ENCODE measurements around the gene LNPEP.

The LNPEP gene

DNA sequence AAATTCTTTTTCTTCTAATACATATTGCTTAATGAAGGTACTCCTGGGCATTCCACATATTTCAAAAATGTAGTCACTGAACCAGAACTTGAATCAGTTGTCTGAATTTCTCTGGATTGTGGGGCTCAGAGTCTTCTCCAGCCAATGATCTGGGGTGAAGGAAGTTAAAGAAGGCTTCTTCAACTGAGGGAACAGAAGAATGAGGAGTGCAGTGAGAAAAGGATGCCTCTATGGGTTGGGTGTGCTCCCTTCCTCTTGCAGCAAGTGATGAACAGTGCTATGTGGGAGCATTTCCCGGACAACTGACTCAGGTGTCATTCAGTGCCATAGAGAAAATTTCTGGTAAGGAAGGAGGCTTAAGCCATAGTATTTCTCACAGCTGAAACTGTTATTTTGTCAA, 7.9 kb downstream of the LNPEP start:
- TF ChIP-seq, protein P1, sequence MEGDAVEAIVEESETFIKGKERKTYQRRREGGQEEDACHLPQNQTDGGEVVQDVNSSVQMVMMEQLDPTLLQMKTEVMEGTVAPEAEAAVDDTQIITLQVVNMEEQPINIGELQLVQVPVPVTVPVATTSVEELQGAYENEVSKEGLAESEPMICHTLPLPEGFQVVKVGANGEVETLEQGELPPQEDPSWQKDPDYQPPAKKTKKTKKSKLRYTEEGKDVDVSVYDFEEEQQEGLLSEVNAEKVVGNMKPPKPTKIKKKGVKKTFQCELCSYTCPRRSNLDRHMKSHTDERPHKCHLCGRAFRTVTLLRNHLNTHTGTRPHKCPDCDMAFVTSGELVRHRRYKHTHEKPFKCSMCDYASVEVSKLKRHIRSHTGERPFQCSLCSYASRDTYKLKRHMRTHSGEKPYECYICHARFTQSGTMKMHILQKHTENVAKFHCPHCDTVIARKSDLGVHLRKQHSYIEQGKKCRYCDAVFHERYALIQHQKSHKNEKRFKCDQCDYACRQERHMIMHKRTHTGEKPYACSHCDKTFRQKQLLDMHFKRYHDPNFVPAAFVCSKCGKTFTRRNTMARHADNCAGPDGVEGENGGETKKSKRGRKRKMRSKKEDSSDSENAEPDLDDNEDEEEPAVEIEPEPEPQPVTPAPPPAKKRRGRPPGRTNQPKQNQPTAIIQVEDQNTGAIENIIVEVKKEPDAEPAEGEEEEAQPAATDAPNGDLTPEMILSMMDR (conservative IDR thresholded peaks at IDR 0.05; ENCODE audit: low read length), result no peak
- DNase-seq (ENCODE audit: low read depth), result peak; percentile 18
- H3K4me3 ChIP-seq (ENCODE audit: low read length), result no peak overlapping the region

DNA sequence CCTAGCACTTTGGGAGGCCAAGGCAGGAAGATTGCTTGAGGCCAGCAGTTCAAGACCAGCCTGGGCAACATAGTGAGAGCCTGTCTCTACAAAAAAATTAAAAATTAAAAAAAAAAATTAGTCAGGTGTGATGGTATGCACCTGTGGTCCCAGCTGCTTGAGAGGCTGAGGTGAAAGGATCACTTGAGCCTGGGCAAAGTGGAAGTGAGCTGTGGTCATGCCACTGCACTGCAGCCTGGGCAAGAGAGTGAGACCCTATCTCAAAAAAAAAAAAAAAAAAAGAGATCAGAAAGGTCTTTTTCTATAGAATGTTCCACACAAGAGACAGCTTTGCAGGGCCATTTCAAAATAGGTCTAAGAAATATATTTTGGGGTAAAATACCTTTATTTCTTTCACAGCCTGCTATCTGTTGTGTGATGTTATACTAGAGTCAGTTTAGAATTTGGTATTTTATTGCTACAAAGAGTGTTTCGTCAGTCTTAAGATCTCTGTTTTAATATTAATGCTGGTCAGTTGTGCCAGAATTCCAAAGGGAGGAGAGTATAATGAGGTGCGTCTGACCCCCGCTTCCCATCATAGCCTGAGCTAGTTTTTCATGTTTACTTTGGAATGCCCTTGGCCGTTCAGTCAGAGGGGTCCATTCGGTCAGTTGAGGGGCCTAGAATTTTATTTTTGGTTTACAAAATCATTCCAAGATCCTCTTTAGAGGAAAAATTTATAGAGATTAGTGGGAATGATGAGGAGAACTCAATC, 9.4 kb downstream of the LNPEP start:
- TF ChIP-seq, protein P1 (conservative IDR thresholded peaks at IDR 0.05; ENCODE audit: low read length), result no peak
- H3K4me3 ChIP-seq (ENCODE audit: low read length), result no peak overlapping the region
- no peak for DNase-seq (ENCODE audit: low read depth)

DNA sequence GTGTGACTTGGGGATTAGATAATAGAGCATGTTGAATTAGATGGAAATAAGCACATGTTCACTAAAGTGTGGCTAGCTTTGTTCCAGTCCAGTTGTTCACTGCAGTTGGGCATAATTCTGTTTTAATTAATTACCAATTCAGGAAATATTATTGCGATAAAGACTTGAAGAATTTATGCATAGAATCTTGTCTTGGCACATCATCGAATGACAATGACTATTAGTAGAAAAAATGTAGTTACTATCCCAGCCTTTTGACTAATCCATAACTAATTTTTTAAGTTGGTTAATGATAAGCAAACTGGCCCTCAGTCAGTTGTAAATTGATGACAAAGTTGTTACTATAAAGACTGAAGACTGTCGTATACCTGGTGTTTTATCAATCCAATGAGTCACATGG, 10.5 kb downstream of the LNPEP start:
- no peak for DNase-seq (ENCODE audit: low read depth)
- TF ChIP-seq, protein P1 (conservative IDR thresholded peaks at IDR 0.05; ENCODE audit: low read length), result no peak
- no peak overlapping the region for H3K4me3 ChIP-seq (ENCODE audit: low read length)

DNA sequence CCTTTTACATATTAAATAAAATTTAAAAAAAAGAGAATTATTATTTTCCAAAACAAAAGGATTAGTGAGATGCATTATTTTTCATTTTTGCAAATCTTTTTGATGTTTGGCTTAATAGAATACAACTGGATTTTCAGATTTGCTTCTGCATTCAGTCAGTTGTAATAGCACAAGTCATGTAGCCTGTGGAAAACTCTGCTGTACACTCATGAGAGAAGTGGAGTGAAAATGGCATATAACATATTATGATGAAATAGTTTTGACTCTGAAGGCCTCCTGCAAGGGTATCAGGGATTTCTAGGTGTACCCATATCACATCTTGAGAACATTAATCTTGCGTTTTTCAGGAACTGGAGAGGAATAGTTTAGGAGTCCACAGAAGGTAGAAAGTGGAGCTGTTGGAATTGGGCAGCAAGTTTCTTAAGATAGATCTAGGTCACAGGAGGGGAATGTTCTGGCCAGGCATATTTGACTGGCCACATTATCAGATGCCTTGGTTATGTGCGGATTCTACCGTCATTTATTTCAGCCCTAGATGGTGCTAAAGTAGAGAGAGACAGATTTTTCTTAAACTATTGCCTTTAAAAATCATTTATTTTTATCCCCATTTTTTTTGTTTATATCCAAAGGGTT, 16.4 kb downstream of the LNPEP start:
- no peak for DNase-seq (ENCODE audit: low read depth)
- TF ChIP-seq, protein P1 (conservative IDR thresholded peaks at IDR 0.05; ENCODE audit: low read length), result no peak

DNA sequence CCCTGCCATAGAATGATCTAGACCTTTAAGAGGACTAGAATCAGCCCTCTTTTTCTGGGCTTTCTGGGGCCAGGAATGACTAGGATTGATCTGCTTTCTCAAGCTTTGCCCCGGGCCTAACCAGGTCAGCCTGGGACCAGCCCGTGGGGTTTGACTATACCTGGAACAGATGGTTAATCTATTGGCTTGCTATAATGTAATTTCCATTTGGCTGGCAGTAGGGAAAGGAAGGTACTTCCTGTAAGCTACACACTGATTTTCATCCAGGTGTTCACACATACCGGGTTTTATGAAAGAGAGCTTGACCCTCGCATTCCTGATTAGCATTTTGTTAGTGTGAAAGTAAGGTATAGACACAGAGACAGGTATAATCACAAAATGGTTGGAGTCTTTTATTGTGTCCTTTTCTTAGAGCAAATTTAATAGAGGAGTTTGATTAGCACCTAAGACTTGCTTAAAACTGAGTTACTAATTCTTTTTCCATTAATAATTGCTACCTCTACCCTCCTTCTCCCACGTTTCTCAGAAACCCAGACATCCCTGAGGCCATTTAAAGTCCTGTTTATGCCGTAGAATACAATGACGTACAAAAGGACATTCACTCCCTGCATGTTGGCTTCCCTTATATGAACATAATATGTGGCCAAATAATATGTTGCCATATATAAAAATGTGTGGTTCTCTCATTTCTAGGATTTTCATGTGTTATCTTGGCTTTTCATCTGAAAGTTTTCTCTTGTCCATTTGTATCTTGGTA, 17.3 kb downstream of the LNPEP start:
- no peak for DNase-seq (ENCODE audit: low read depth)
- TF ChIP-seq, protein P1 (conservative IDR thresholded peaks at IDR 0.05; ENCODE audit: low read length), result no peak
- no peak overlapping the region for H3K4me3 ChIP-seq (ENCODE audit: low read length)

More for the DNA sequence above, 16.4 kb downstream of the LNPEP start:
- H3K4me3 ChIP-seq (ENCODE audit: low read length), result no peak overlapping the region

DNA sequence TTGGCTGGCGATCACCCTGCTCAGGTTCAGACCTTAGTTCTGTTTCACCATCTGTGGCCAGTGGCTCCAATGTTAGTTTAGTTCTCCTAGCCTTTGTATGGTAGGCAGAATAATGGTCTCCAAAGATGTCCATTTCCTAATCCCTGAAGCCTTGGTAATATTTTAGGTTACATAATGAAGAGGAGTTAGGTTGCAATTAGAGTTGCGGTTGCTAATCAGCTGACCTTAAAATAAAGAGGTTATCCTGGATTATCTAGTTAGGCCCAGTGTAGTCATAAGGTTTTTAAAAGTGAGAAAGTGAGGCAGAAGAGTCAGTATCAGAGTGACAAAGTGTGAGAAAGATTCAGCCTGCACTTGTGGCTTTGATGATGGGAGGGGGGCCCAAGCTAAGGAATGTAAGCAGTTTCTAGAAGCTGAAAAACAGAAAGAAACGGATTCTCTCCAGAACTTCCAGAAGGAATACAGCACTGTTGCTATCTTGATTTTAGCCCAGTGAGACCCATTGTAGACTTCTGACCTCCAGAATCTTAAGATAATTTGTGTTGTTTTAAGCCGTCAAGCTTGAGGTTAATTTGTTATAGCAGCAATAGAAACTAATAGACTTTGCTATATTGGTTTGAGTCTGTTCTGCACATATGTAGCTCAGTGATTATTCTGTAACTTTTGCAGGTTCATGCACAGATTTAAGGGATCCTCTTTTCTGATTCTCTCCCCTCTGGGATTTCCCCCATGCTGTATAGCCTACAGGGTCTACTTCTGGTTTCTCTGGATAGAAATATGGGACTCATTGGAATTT, 21.6 kb downstream of the LNPEP start:
- no peak for DNase-seq (ENCODE audit: low read depth)
- TF ChIP-seq, protein P1 (conservative IDR thresholded peaks at IDR 0.05; ENCODE audit: low read length), result no peak
- no peak overlapping the region for H3K4me3 ChIP-seq (ENCODE audit: low read length)

Data from AG10803 (cell line).